Activated CD8-positive, alpha-beta T cell treated with anti-CD3 and anti-CD28 coated beads, Interleukin-2, amount 10 ng/mL, durations not matched to agents 7 days and 5 days (primary cell): ENCODE results near the gene PPM1N. TPM values are rescaled to one million over a fixed set of nuclear protein-coding genes. Genes with fewer than 3 reads are reported as not detected.
A peak's percentile ranks its signal among the peaks of the same experiment; 100 is the strongest.

ENCODE experiments used
- ATAC-seq: fragments of 150-1000 bp; cut with Tn5 transposase; one replicate; pipeline ENCODE4 v1.10.0; 2021; ENCODE audit warnings: moderate library complexity
- CTCF ChIA-PET: fragments of 350-600 bp; sonication (Branson Sonifier 250); formaldehyde crosslinking; loops from one replicate; lab custom pipeline; 2021; ENCODE audit warnings: antibody characterized with exemption; lab: Charles Lee
- POLR2A ChIA-PET: fragments of 350-600 bp; sonication (Branson Sonifier 250); formaldehyde crosslinking; loops from one replicate; lab custom pipeline; 2021; ENCODE audit warnings: antibody characterized with exemption; lab: Charles Lee
- DNase-seq: peaks from one replicate; pipeline ENCODE4 v3.0.0-alpha.2; 2020
- H3K27ac Mint-ChIP-seq: one replicate; pipeline ENCODE4 v1.8.0; 2021; ENCODE audit warnings: mild to moderate bottlenecking, mixed read lengths
- H3K27me3 Mint-ChIP-seq: one replicate; pipeline ENCODE4 v1.8.0; 2021; ENCODE audit warnings: low read depth, mixed read lengths
- H3K36me3 Mint-ChIP-seq: one replicate; pipeline ENCODE4 v1.8.0; 2021; ENCODE audit warnings: low read depth, mixed read lengths
- H3K4me1 Mint-ChIP-seq: one replicate; pipeline ENCODE4 v1.8.0; 2021; ENCODE audit warnings: low read depth, mixed read lengths
- H3K4me3 Mint-ChIP-seq: one replicate; pipeline ENCODE4 v1.8.0; 2021; ENCODE audit warnings: mild to moderate bottlenecking, mixed read lengths
- H3K9me3 Mint-ChIP-seq: one replicate; pipeline ENCODE4 v1.8.0; 2022; ENCODE audit warnings: mixed read lengths; ENCODE audit not compliant: insufficient read depth
- total RNA-seq, 2 experiments: library from RNA; stranded (reverse); gene quantifications; one replicate each; pipeline ENCODE4 v1.2.3, GENCODE V29; 2021

PPM1N gene
- total RNA-seq, 2 experiments from 2014 or later: 1.6 to 3.2 TPM

DNA sequence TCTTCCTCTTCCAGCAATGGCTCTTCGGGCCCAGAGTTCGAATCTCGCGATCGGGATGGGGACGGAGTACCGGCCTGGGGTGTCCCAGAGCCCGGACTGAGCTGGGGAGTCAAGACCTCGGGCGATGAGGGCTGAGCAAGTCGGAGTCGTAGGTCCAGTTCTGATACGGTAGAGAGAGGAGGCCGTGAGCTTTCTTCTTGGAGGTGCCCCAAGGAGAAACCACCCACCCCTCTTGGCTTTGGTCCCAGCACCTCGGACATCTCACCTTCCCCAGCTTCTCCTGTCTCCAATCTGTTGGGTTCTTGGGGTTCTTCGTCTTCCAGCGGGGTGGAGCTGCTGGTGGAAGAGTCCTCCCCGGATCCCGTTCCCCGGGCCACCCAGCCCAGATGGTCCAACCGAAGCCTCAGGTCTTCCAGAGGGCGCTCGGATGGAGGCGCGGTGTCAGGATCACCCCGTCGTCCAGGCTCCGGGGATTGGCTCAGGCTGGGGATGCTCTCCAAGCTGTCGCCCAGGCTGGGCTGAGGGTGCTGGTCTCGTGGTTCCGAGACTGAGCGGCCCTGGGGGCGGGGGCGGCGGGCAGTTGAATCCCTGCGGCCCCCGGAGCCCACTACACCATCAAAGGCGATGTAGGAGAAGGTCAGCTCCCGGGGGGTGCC, 3.9 kb upstream of the PPM1N start:
- Mint-ChIP-seq H3K4me3 (no peak overlapping the region), H3K4me1 (peaks cover 33% of the 10 kb centered on the region), H3K27me3 (peaks cover 13% of the 10 kb centered on the region), H3K27ac (no peak overlapping the region), H3K9me3 (no peaks in the 10 kb centered on the region), H3K36me3 (peaks cover 2% of the 10 kb centered on the region)
- POLR2A ChIA-PET: interaction anchor here (0.7 to 1.0 kb wide), 2 partner anchors 27 to 1781 kb away, joined by 3 read pairs; partner anchors contain the start of gene FOSB
- CTCF ChIA-PET: interaction anchor here (1.1 to 6.6 kb wide), 6 partner anchors 9 to 151 kb away, joined by 4 to 83 read pairs (median 12); no protein-coding TSS in a partner anchor
- no peak for DNase-seq
- ATAC-seq: no peak

- Mint-ChIP-seq H3K4me1 (peaks cover 37% of the 10 kb centered on the region), H3K27ac (no peak overlapping the region), H3K36me3 (peaks cover 3% of the 10 kb centered on the region), H3K9me3 (no peaks in the 10 kb centered on the region), H3K4me3 (no peak overlapping the region), H3K27me3 (peaks cover 15% of the 10 kb centered on the region)
- no peak for DNase-seq
- POLR2A ChIA-PET: interaction anchor here (1.0 kb wide), 1 partner anchor 28 kb away, joined by 3 read pairs; the partner anchor contains the start of gene FOSB
- no peak for ATAC-seq
- CTCF ChIA-PET: interaction anchor here (1.1 to 6.6 kb wide), 7 partner anchors 9 to 150 kb away, joined by 3 to 83 read pairs (median 9); no protein-coding TSS in a partner anchor
These were observed 3.1 kb upstream of the PPM1N start for GRCh38 chr19:45495178-45495577.

DNA sequence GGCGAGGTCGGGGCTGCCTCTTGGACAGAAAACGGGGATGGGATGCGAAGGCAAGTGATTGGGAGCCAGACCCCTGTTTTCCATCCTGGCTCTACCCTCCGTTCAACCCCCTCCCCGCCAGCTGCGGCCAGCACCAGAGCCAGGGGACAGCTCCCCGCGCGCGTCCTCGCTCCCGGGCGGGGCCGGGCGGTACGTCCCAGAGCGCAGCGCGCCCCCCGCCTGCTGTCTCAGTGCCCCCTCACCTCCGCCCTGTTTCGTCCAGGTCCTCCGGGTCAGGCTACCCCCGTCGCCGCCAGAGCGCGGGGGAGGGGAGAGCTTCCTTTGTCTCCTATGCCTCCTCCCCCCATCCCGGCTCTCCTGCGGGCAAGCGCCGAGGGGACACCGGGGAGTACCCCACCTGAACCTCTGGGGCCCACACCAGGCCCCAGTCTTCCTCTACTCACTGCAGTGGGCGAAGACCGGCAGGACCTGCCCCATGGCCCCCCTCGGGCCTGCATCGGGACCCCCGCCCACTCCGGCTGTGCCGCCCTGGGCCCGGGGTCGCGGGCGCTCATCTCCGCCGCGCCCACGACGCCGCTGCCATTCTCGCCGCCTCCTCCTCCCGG, 1.8 kb upstream of the PPM1N start:
- no peak overlapping the region for H3K27ac Mint-ChIP-seq
- H3K4me1 Mint-ChIP-seq: peaks cover 37% of the 10 kb centered on the region
- peak; percentile 66 for DNase-seq
- no peaks in the 10 kb centered on the region for H3K9me3 Mint-ChIP-seq
- peak overlapping the region; percentile 5 for H3K4me3 Mint-ChIP-seq
- POLR2A ChIA-PET: no interaction called here
- peaks cover 15% of the 10 kb centered on the region for H3K27me3 Mint-ChIP-seq
- ATAC-seq: peak; percentile 10
- peaks cover 6% of the 10 kb centered on the region for H3K36me3 Mint-ChIP-seq
- CTCF ChIA-PET: interaction anchor here (0.7 to 6.6 kb wide), 8 partner anchors 9 to 146 kb away, joined by 3 to 83 read pairs (median 12); no protein-coding TSS in a partner anchor

- ChIA-PET CTCF (interaction anchor here (0.9 to 6.6 kb wide), 5 partner anchors 12 to 145 kb away, joined by 3 to 83 read pairs (median 16); no protein-coding TSS in a partner anchor), POLR2A (interaction anchor here (0.6 kb wide), 1 partner anchor 22 kb away, joined by 3 read pairs; no protein-coding TSS in a partner anchor)
- Mint-ChIP-seq H3K4me3 (peak overlapping the region; percentile 69), H3K27ac (peak overlapping the region; percentile 79), H3K4me1 (peaks cover 37% of the 10 kb centered on the region), H3K27me3 (peaks cover 15% of the 10 kb centered on the region), H3K9me3 (no peaks in the 10 kb centered on the region), H3K36me3 (peaks cover 6% of the 10 kb centered on the region)
- DNase-seq (no peak), ATAC-seq (no peak)
These were observed 452 bp upstream of the PPM1N start for GRCh38 chr19:45497791-45498190.

DNA sequence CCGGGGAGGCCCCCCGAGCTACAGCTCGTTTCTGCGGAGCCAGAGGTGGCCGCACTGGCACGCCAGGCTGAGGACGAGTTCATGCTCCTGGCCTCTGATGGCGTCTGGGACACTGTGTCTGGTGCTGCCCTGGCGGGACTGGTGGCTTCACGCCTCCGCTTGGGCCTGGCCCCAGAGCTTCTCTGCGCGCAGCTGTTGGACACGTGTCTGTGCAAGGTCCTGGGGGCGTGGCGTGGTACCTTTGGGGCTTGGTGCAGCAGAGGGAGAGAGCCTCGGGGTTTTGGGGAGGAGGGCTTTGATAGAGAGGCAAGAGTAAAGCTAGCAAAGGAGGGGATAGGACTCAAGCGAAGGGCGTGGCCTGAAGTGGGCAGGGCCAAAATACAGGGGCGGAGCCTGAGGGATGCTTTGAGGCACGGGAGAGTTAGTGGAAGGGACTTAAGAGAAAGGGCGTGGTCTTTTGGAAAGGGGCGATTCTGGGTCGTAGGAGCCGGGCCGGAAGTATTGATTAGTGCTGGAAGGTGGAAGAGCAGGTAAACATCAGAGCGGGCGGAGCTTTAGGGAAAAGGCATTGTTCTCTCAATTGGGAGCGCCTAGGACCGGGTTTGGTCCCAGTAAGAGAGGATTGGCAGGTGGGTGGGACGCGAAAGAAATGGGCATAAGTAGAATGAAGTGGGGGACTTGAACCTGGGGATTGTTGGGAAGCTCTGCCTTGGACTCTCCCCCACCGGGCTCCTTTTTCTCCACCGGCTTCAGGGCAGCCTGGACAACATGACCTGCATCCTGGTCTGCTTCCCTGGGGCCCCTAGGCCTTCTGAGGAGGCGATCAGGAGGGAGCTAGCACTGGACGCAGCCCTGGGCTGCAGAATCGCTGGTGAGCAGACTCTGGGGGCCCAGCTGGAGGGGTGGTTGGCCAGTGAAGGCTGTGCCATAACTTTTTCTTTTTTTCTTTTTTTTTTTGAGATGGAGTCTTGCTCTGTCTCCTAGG, 1.2 kb downstream of the PPM1N start:
- H3K27me3 Mint-ChIP-seq: peaks cover 15% of the 10 kb centered on the region
- H3K9me3 Mint-ChIP-seq: no peaks in the 10 kb centered on the region
- peak overlapping the region; percentile 57 for H3K4me3 Mint-ChIP-seq
- CTCF ChIA-PET: interaction anchor here (0.7 to 6.6 kb wide), 8 partner anchors 8 to 143 kb away, joined by 3 to 83 read pairs (median 9); partner anchors contain the start of gene VASP
- H3K36me3 Mint-ChIP-seq: peaks cover 9% of the 10 kb centered on the region
- POLR2A ChIA-PET: no interaction called here
- peak overlapping the region; percentile 56 for H3K27ac Mint-ChIP-seq
- peaks cover 33% of the 10 kb centered on the region for H3K4me1 Mint-ChIP-seq
- DNase-seq (peak; percentile 79), ATAC-seq (peak; percentile 25)

GRCh38 chr19:45500918-45501729, 2.9 kb downstream of the PPM1N start:
- no peak overlapping the region for H3K27ac Mint-ChIP-seq
- no peaks in the 10 kb centered on the region for H3K9me3 Mint-ChIP-seq
- no peak for DNase-seq
- H3K36me3 Mint-ChIP-seq: peaks cover 11% of the 10 kb centered on the region
- peaks cover 5% of the 10 kb centered on the region for H3K27me3 Mint-ChIP-seq
- H3K4me3 Mint-ChIP-seq: no peak overlapping the region
- ChIA-PET POLR2A (no interaction called here), CTCF (interaction anchor here (0.8 kb wide), 1 partner anchor 62 kb away, joined by 3 read pairs; no protein-coding TSS in a partner anchor)
- ATAC-seq: no peak
- H3K4me1 Mint-ChIP-seq: peaks cover 41% of the 10 kb centered on the region

DNA sequence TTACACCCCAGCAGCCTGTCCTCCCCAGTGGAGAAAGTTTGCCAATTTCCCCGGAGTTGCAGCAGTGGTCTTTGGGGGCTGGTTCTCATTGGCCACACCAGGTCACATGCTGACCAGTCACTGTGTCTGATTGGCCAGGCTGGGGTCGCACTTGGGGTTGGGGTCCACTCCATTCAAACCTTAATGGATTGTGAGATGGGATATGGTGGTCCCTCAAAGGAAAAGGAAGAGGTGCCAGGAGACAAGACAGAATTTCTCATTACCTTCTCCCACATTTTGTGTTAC, 3.4 kb downstream of the PPM1N start:
- H3K4me3 Mint-ChIP-seq: no peak overlapping the region
- ChIA-PET POLR2A (no interaction called here), CTCF (interaction anchor here (0.8 kb wide), 1 partner anchor 62 kb away, joined by 3 read pairs; no protein-coding TSS in a partner anchor)
- H3K27ac Mint-ChIP-seq: no peak overlapping the region
- ATAC-seq (no peak), DNase-seq (no peak)
- H3K27me3 Mint-ChIP-seq: peaks cover 3% of the 10 kb centered on the region
- H3K4me1 Mint-ChIP-seq: peaks cover 43% of the 10 kb centered on the region
- no peaks in the 10 kb centered on the region for H3K9me3 Mint-ChIP-seq
- peaks cover 11% of the 10 kb centered on the region for H3K36me3 Mint-ChIP-seq

GRCh38 chr19:45502111-45502510, 3.9 kb downstream of the PPM1N start:
- Mint-ChIP-seq H3K4me1 (peaks cover 41% of the 10 kb centered on the region), H3K9me3 (no peaks in the 10 kb centered on the region), H3K4me3 (no peak overlapping the region), H3K27ac (no peak overlapping the region), H3K27me3 (peaks cover 3% of the 10 kb centered on the region), H3K36me3 (peaks cover 11% of the 10 kb centered on the region)
- ATAC-seq: no peak
- CTCF ChIA-PET: no interaction called here
- no peak for DNase-seq
- POLR2A ChIA-PET: no interaction called here

DNA sequence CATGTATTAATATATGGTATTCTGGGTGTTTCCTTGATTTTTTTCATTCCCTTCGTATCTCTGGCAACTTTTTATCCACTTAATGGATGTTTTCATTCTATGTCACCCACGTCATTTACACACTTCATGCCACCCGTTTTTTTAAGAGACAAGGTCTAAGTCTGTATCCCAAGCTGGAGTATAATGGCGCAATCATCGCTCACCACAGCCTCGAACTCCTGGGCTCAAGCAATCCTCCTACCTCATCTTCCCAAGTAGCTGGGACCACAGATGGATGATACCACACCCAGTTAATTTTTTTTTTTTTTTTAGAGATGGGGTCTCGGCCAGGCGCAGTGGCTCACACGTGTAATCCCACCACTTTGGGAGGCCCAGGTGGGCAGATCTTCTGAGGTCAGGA, 5.7 kb downstream of the PPM1N start:
- DNase-seq: no peak
- ATAC-seq: no peak
- Mint-ChIP-seq H3K4me3 (no peak overlapping the region), H3K4me1 (peaks cover 28% of the 10 kb centered on the region), H3K36me3 (peaks cover 14% of the 10 kb centered on the region), H3K27ac (no peak overlapping the region), H3K9me3 (no peaks in the 10 kb centered on the region), H3K27me3 (peaks cover 3% of the 10 kb centered on the region)
- CTCF ChIA-PET: interaction anchor here (2.4 to 3.2 kb wide), 3 partner anchors 26 to 139 kb away, joined by 8 to 15 read pairs (median 13); no protein-coding TSS in a partner anchor
- POLR2A ChIA-PET: no interaction called here

GRCh38 chr19:45505151-45505995, 7.1 kb downstream of the PPM1N start:
- ATAC-seq (no peak), DNase-seq (no peak)
- CTCF ChIA-PET: interaction anchor here (0.7 to 3.2 kb wide), 8 partner anchors 10 to 137 kb away, joined by 3 to 15 read pairs (median 10); partner anchors contain the start of gene RTN2
- Mint-ChIP-seq H3K9me3 (no peaks in the 10 kb centered on the region), H3K27ac (peak overlapping the region; percentile 83), H3K27me3 (no peaks in the 10 kb centered on the region), H3K4me3 (peak overlapping the region; percentile 88), H3K4me1 (peaks cover 31% of the 10 kb centered on the region), H3K36me3 (peaks cover 22% of the 10 kb centered on the region)
- POLR2A ChIA-PET: no interaction called here
